SK-N-MC (cell line): Measurements from ENCODE around the gene TSNAX.

ENCODE experiments used
- EZH2 ChIP-seq: fragments of 200-600 bp; sonication (generic); IDR thresholded peaks from one replicate; pipeline ENCODE4 v1.6.1; 2017; ENCODE audit warnings: antibody characterized with exemption
- POLR2AphosphoS5 ChIP-seq: IDR thresholded peaks from 2 replicates; pipeline ENCODE4 v1.6.1; 2012; ENCODE audit warnings: mild to moderate bottlenecking, low read depth, low read length, borderline replicate concordance

DNA sequence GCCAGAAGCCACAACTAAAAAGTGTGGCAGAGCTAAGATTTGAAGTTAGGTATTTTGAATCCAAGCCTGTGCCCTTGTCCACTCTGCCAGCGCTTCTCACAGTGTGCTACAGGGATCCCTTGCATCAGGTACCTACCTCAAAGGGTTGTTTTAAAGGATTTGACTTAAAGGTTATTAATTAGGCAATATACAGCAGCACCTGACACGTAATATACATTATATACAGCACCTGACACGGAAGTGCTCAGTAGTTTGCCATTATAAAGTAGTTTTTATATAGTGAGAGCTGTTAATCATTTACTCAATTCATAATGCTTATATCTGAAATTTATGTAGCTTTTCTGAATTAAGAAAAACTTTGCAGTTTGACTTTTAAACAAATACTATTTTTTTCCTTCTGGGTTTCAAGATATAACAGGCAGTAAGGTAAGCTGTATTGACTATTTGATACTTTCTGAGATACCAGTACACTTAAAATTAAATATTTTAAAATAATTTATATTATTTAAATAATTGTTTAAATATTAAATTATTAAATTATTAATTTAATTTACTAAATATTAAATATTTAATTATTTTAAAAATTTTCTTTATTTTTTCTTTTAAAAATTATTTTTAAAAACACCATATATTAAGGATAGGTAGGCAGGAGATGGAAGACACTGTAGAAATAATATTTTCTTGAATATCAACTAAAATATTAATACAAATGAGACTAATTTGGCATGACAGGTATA, 33.3 kb downstream of the TSNAX start:
- no peak for TF ChIP-seq EZH2
- no peak for TF ChIP-seq POLR2AphosphoS5
